NCI-H128 (cell line): Measurements from ENCODE around the gene MMAB.

Source experiments
- DNase-seq: peaks from one replicate; lab custom pipeline; 2025; ENCODE audit not compliant: unreplicated experiment; lab: John Stamatoyannopoulos, UW

Gene MMAB

GRCh38 chr12:109573029-109573913, at the start of gene MMAB, which contains the start of gene MVK:
MMAB (minus strand) TSS chr12:109573504; CDS start chr12:109573480, 24 bp downstream.
MVK (plus strand) TSS chr12:109573794; CDS start chr12:109574823, 1,029 bp downstream.
- peak; percentile 98 for DNase-seq

- DNase-seq, result peak; percentile 5
These were observed 48.6 kb upstream of the MMAB start for GRCh38 chr12:109621901-109622364.

GRCh38 chr12:109621211-109621694, 47.9 kb upstream of the MMAB start:
- no peak for DNase-seq

- no peak for DNase-seq
These were observed 45.8 kb upstream of the MMAB start for GRCh38 chr12:109619002-109619604.

GRCh38 chr12:109618082-109618481, 44.8 kb upstream of the MMAB start:
- DNase-seq, result no peak

- no peak for DNase-seq
These were observed 44.2 kb upstream of the MMAB start for GRCh38 chr12:109617491-109617890.

GRCh38 chr12:109615556-109616229, 42.4 kb upstream of the MMAB start:
- no peak for DNase-seq

GRCh38 chr12:109613649-109614455, 40.5 kb upstream of the MMAB start:
- DNase-seq, result no peak

GRCh38 chr12:109612975-109613502, 39.7 kb upstream of the MMAB start:
- no peak for DNase-seq

GRCh38 chr12:109612003-109612402, 38.7 kb upstream of the MMAB start:
- no peak for DNase-seq

GRCh38 chr12:109611223-109611622, 37.9 kb upstream of the MMAB start:
- DNase-seq, result no peak

GRCh38 chr12:109610523-109610922, 37.2 kb upstream of the MMAB start:
- DNase-seq, result no peak

GRCh38 chr12:109609342-109609741, 36.0 kb upstream of the MMAB start:
- DNase-seq, result no peak

GRCh38 chr12:109608793-109609192, 35.5 kb upstream of the MMAB start:
- DNase-seq, result no peak

GRCh38 chr12:109608270-109608669, 35.0 kb upstream of the MMAB start:
- no peak for DNase-seq

GRCh38 chr12:109607618-109608017, 34.3 kb upstream of the MMAB start:
- no peak for DNase-seq

GRCh38 chr12:109606320-109607028, 33.2 kb upstream of the MMAB start:
- no peak for DNase-seq

GRCh38 chr12:109605599-109606228, 32.4 kb upstream of the MMAB start:
- no peak for DNase-seq

GRCh38 chr12:109605016-109605415, 31.7 kb upstream of the MMAB start:
- no peak for DNase-seq
